ENCODE measurements around the gene AP4S1. TPM values are rescaled to one million over a fixed set of nuclear protein-coding genes. Genes with fewer than 3 reads are reported as not detected.

The AP4S1 gene
- total RNA-seq, 1 experiment from 2014 or later, result 3.3 TPM

GRCh38 chr14:31057035-31057434 lies 31.6 kb downstream of the AP4S1 start:
- POLR2A ChIA-PET, result no interaction called here
- no peak for TF ChIP-seq REST (IDR thresholded peaks at IDR 0.05; ENCODE audit: insufficient read depth in 1 of 2, low read depth in 2 of 2, low read length in 1 of 2)
- intact Hi-C loops (cut with micrococcal nuclease; ENCODE audit: unreplicated experiment) (no loop called here), in situ Hi-C loops (cut with HindIII; ENCODE audit: low pct_unique_long_range_greater_than_20kb, low sequenced_read_pairs) (no loop called here)
- BruUV-seq (replicated peaks), result no TSS peak
- no peaks in the 10 kb centered on the region for H3K27me3 ChIP-seq (ENCODE audit: control insufficient read depth, insufficient read depth, low read length)
- CTCF ChIA-PET, result no interaction called here
- DNase-seq (ENCODE audit: low read depth, low spot score) (no peak), ATAC-seq (no peak)
- H3K36me3 ChIP-seq (ENCODE audit: control insufficient read depth, insufficient read depth, low read length), result no peaks in the 10 kb centered on the region
- H3K4me3 ChIP-seq (ENCODE audit: low read depth in 2 of 2, low read length in 2 of 2), result no peak overlapping the region
- H3K9me3 ChIP-seq (ENCODE audit: control insufficient read depth, insufficient read depth, low read depth, low read length), result no peaks in the 10 kb centered on the region
- no peaks in the 10 kb centered on the region; the same call in 1 of the 2 replicates for H3K4me1 ChIP-seq (ENCODE audit: control insufficient read depth, insufficient read depth, low read length)
- no peak overlapping the region for H3K27ac ChIP-seq (ENCODE audit: low read length)

GRCh38 chr14:31057701-31058364 lies 32.4 kb downstream of the AP4S1 start:
- in situ Hi-C loops (cut with HindIII; ENCODE audit: low pct_unique_long_range_greater_than_20kb, low sequenced_read_pairs), result no loop called here
- no peaks in the 10 kb centered on the region for H3K36me3 ChIP-seq (ENCODE audit: control insufficient read depth, insufficient read depth, low read length)
- POLR2A ChIA-PET, result no interaction called here
- no peak overlapping the region for H3K4me3 ChIP-seq (ENCODE audit: low read depth in 2 of 2, low read length in 2 of 2)
- no TSS peak for BruUV-seq (replicated peaks)
- CTCF ChIA-PET, result no interaction called here
- H3K9me3 ChIP-seq (ENCODE audit: control insufficient read depth, insufficient read depth, low read depth, low read length), result no peaks in the 10 kb centered on the region
- no peaks in the 10 kb centered on the region; the same call in 1 of the 2 replicates for H3K4me1 ChIP-seq (ENCODE audit: control insufficient read depth, insufficient read depth, low read length)
- H3K27me3 ChIP-seq (ENCODE audit: control insufficient read depth, insufficient read depth, low read length), result no peaks in the 10 kb centered on the region
- no peak overlapping the region for H3K27ac ChIP-seq (ENCODE audit: low read length)
- no peak for ATAC-seq
- no peak for TF ChIP-seq REST (IDR thresholded peaks at IDR 0.05; ENCODE audit: insufficient read depth in 1 of 2, low read depth in 2 of 2, low read length in 1 of 2)
- no peak for TF ChIP-seq POLR2AphosphoS5 (IDR thresholded peaks at IDR 0.05; ENCODE audit: low read depth, low read length)
- TF ChIP-seq SIN3A (IDR thresholded peaks at IDR 0.05; ENCODE audit: borderline replicate concordance, insufficient read depth, low read depth, low read length), result no peak
- TF ChIP-seq TCF7L2 (IDR thresholded peaks at IDR 0.05; ENCODE audit: low read depth, low read length), result no peak
- TF ChIP-seq CTCF (IDR thresholded peaks at IDR 0.05), result no peak
- no peak for DNase-seq (ENCODE audit: low read depth, low spot score)
- intact Hi-C loops (cut with micrococcal nuclease; ENCODE audit: unreplicated experiment), result no loop called here

Measured in Panc1 (cell line).